HG03045 (cell line): Measurements from ENCODE around the gene SPATC1L.
"Not testable (repeated sequence)": the region's sequence is repeated elsewhere in the genome, so short reads cannot be mapped to it uniquely, and the experiment has no call there.

ENCODE experiments used
- ATAC-seq: cut with Tn5 transposase; IDR thresholded peaks from one replicate; pipeline ENCODE4 v1.9.1; 2021; ENCODE audit warnings: mild to moderate bottlenecking, moderate library complexity; ENCODE audit not compliant: unreplicated experiment

SPATC1L gene

GRCh38 chr21:46200877-46201803 lies 16.9 kb upstream of the SPATC1L start:
- not testable (repeated sequence) for ATAC-seq

DNA sequence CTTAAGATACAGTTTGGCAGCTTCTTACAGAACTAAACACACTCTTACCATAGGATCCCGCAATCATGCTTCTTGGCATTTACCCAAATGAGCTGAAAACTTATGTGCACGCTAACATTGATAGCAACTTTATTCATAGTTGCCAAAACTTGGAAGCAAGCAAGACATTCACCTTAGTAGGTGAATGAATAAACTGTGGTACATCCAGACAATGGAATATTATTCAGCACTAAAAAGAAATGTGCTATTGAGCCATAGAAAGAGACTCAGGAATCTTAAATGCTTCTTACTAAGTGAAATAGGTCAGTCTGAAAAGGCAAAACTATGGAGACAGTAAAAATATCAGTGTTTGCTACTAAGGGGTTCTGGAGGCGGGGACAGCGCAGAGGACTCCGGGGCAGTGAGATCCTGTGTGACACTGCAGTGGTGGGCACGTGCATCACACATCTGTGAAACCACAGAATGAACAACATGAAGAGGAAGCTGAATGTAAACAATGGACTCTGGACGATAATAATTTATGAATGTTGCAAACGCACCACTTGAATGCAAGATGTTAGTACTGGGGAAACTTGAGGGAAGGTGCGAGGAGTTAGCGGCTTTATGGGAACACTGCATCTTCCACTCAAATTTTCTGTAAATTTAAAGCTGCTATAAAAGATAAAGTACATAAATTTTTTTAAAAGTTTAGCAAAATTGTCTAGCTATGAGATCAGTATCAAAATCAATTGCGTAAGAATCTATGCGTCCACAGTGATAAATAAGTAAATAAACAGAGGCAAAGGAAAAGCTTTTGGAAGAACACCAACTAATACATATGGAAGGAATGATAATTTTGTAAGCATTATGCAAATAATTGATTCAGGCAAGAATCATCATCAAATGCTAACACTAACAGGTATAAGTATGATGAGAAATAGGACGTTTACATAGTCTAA lies 15.4 kb upstream of the SPATC1L start:
- ATAC-seq: no peak

DNA sequence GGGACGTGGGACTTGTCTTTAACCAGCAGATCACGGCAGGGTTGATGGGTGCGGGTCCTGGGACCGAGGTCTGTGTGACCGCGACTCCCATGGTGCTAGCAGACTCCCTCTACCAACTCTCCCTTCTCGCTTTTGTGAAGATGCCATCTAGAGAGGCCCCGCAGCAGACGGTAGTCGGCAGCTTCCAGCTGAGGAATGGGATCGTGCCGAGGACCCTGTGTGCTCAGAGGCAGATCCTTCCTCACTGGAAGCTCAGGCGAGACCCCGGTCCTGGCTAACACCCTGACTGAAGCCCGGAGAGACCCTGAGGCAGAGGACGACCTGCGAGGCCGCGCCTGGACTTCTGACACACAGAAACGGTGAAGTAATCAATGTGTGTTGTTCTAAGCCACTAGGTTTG lies 12.5 kb upstream of the SPATC1L start:
- ATAC-seq: no peak

- no peak for ATAC-seq
These were observed 11.4 kb upstream of the SPATC1L start for GRCh38 chr21:46195595-46196195.

DNA sequence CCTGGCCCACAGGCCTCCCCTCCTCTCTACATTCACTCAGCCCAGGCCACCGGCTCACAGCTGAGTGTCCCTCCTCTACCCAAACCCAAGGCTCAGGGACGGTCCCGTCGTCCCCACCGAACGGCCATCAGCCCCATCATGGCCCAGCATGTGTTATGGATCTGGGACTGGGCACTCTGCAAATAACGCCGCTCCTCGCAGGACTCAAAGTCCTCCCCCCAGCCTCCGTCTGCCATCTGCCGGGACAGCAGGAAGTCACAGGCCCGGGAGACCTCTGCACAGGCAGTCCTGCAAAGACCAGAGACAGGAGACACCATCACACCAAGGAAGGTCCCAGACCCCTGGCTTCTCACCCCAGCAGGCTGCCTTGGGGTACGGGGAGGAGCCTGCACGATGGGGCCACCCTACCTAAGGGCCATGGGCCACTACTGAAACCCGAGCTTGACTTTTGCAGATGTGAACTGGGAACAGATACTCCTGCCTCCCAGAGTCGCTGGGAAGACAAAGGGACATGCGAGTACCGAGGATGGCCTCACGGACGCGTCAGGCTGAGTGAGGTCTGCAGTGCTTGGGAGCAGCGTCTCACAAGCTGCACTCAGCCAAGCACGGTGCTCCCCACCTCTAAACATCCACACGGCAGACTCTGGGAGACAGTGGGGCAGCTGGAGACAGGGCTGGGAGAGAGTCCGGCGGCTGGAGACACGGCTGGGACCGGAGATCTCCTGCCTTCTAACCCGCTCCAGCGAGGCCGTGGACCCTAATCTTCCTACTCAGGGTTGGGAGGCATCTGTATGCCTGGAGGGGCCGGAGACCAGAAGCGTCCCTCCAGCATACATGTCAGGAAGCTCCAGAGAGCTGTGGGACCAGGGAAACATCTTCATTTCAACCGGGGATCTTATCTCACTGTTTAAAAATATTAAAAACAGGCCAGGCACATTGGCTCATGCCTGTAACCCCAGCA lies 10.4 kb upstream of the SPATC1L start:
- no peak for ATAC-seq

DNA sequence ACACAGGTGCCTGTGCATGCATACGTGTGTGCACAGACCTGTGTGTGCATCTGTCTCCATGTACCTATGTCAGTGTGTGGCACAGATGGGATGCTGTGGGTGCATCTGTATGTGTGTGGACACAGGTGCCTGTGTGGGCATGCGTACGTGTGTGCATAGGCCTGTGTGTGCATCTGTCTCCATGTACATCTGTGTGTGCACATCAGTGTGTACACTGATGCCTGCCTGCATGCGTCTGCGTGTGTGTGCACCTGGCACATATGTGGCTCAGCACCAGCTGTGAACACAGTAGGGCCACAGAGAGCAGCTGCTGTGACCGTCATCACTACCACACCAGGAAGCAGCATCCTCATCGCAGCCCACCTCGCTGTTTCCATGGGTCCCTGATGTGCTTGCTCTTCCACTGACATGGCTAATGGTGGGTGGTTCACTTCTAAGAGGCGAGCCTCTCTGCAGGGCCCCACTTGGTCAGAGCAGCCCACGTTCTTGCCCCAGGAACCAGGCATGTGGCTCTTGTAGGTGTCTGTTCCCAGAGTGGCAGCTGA lies 9.6 kb upstream of the SPATC1L start:
- ATAC-seq: no peak

GRCh38 chr21:46191686-46192575 lies 7.7 kb upstream of the SPATC1L start:
- ATAC-seq: no peak

- ATAC-seq: no peak
These were observed 7.0 kb upstream of the SPATC1L start for GRCh38 chr21:46191257-46191685.

DNA sequence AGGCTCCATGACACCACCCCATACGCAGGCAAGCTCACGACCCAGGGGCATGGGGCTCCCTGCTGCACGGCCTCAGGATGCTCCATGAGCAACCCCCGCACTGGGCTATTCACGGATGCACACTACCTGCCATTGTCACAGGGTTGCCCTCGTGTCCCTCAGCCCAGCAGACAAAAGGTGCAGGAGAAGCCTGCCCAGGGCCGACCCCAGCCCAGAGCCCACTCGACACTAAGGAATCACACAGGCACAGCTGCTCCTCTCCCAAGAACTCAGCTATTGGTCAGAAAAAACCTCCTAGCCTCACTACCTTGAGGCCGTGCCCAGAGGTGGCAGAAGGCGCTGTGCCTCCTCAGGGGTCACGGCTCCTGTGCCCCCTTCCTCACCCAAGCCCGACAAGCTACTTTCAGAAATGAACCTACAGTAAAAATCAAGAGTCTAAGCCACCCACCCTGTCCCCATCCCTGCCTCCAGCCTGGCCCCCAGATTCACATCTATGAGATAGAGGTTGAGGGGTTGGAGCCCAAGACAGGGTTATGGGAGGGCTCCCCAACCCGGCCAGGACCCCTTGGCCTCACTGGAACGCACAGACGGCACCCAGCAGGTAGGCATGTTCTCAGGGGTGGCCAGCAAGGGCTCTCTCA lies 6.4 kb upstream of the SPATC1L start:
- ATAC-seq: no peak

GRCh38 chr21:46189959-46190490 lies 5.8 kb upstream of the SPATC1L start:
- no peak for ATAC-seq

DNA sequence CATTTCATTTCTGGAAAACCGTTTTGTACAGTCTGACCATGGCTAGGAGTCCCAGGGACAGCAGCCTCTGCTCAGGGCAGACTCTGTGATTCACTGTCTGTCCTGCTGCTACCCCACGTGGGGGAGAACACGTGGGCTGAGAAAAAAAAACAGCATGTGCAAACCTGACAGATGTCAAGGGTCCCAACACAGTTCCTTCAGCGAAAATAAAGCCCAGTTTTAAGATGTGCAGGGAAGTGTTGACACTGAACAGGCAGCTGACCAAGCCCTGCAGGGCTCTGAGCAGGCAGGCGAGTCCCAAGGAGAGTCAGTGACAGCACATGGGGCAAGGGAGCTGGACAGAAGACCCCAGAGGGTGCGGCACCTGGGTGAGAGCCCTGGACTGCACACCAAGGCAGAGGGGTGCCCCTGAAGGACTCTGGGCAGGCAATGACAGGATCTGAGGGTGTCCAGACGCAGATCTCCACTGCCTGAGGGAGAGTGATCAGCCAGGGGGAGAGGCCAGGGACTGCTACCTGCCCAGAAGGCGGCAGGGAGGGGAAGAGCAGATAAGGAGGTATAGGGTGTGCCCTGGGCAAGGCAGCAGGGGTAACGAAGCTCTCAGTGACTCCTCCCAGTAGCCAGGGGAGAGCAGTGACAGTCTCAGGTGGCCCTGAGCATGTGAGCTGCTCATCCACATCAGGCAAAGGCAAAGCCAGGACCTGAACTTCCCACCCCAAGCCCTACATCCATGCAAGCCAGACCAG lies 5.1 kb upstream of the SPATC1L start:
- ATAC-seq: no peak

GRCh38 chr21:46188226-46189212 lies 4.3 kb upstream of the SPATC1L start:
- no peak for ATAC-seq

DNA sequence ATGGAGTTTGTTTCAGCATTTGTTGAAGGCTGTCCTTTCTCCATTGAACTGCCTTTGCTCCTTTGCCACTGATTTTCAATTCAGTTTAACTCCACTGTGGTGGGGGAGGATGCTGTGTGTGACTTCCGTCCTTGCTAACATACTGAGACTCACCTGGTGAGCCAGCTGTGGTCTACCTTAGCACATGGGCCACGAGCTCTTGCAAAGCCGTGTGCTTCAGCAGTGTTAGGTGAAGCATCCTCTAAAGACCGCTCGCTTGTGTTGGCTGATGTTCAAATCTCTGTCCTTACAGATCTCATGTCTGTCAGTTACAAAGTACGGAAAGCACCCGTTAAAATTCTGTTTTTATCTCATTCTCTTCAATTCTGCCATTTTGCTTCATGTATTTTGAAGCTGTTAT lies 3.6 kb upstream of the SPATC1L start:
- no peak for ATAC-seq

DNA sequence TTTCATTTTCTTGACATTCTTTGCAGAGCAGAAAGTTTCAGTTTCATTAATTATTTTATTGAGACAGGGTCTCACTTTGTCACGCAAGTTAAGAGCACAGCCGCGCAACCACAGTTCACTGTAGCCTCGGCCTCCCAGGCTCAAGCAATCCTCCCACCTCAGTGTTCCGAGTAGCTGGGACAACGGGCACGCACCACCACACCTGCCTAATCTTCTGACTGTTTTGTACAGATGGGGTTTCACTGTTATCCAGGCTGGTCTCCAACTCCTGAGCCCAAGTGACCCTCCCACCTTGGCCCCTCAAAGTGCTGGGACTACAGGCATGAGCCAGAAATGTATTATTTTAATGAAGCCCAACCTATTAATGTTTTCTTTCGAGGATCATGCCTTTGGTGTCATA lies 3.0 kb upstream of the SPATC1L start:
- no peak for ATAC-seq

GRCh38 chr21:46185716-46186115 lies 1.5 kb upstream of the SPATC1L start:
- no peak for ATAC-seq
